HEK293 (cell line): ENCODE results near the gene RBMY1B.
"Not testable (repeated sequence)": the region's sequence is repeated elsewhere in the genome, so short reads cannot be mapped to it uniquely, and the experiment has no call there.

ENCODE experiments used
- KLF1 ChIP-seq: fragments of 450-650 bp; formaldehyde crosslinking; IDR thresholded peaks from 2 replicates; pipeline ENCODE4 v1.5.1; 2016; ENCODE audit warnings: missing biosample characterization, missing genetic modification characterization
- REST ChIP-seq: fragments of 450-650 bp; formaldehyde crosslinking; IDR thresholded peaks from 2 replicates; pipeline ENCODE4 v1.5.1; 2016; ENCODE audit warnings: missing biosample characterization, missing genetic modification characterization
- ZBTB44 ChIP-seq: fragments of 450-650 bp; IDR thresholded peaks from 2 replicates; pipeline ENCODE4 v1.5.1; 2018; ENCODE audit warnings: missing biosample characterization, mild to moderate bottlenecking, missing genetic modification characterization
- ZNF138 ChIP-seq: fragments of 450-650 bp; formaldehyde crosslinking; IDR thresholded peaks from 2 replicates; pipeline ENCODE4 v1.5.1; 2016; ENCODE audit warnings: missing biosample characterization, missing genetic modification characterization, borderline replicate concordance
- ZNF274 ChIP-seq, 2 experiments: fragments of 200-500 bp in 1 of 2; fragments of 450-650 bp in 1 of 2; sonication (Bioruptor generic) in 1 of 2; formaldehyde crosslinking in 1 of 2; IDR thresholded peaks; 2 replicates each; pipeline versions ENCODE4 v1.5.1 to v1.6.1; 2014 to 2016; ENCODE audit warnings: borderline replicate concordance in 1 of 2, inconsistent platforms in 1 of 2, low read length in 1 of 2, missing biosample characterization in 1 of 2, missing genetic modification characterization in 1 of 2
- ZNF362 ChIP-seq: fragments of 450-650 bp; formaldehyde crosslinking; IDR thresholded peaks from 2 replicates; pipeline ENCODE4 v1.5.1; 2016; ENCODE audit warnings: missing biosample characterization, missing genetic modification characterization
- ZNF37A ChIP-seq: fragments of 450-650 bp; IDR thresholded peaks from 2 replicates; pipeline ENCODE4 v1.5.1; 2018; ENCODE audit warnings: missing biosample characterization, missing genetic modification characterization
- ZNF549 ChIP-seq: fragments of 450-650 bp; IDR thresholded peaks from 2 replicates; pipeline ENCODE4 v1.5.1; 2018; ENCODE audit warnings: missing biosample characterization, missing genetic modification characterization, mild to moderate bottlenecking, inconsistent platforms, moderate library complexity
- ZNF704 ChIP-seq: fragments of 450-650 bp; formaldehyde crosslinking; IDR thresholded peaks from 2 replicates; pipeline ENCODE4 v1.5.1; 2016; ENCODE audit warnings: missing biosample characterization, missing genetic modification characterization
- ZNF707 ChIP-seq: fragments of 450-650 bp; formaldehyde crosslinking; IDR thresholded peaks from 2 replicates; pipeline ENCODE4 v1.5.1; 2016; ENCODE audit warnings: missing biosample characterization, missing genetic modification characterization

- not testable (repeated sequence) for TF ChIP-seq ZNF704 (tag by site-specific recombination); KLF1 (tag by site-specific recombination); REST (tag by site-specific recombination); ZNF138 (tag by site-specific recombination); ZNF274 (IDR thresholded peaks at IDR 0.05; ENCODE audit: low read length); ZNF274 (tag by site-specific recombination; IDR thresholded peaks at IDR 0.05; ENCODE audit: borderline replicate concordance); ZNF37A; ZNF707 (tag by site-specific recombination); ZBTB44; ZNF549; ZNF362 (tag by site-specific recombination)
Observed at GRCh38 chrY:21559316-21559984, 48.3 kb downstream of the RBMY1B start.
